ENCODE measurements around the gene MAPT. TPM values are rescaled to one million over a fixed set of nuclear protein-coding genes. Genes with fewer than 3 reads are reported as not detected.
A peak's percentile ranks its signal among the peaks of the same experiment; 100 is the strongest.

MAPT gene
- total and polyA plus RNA-seq, 2 of the 13 experiments (the other 11 are each of a cell fraction or from before 2014, with no cell fraction given): 2.1 to 2.8 TPM

DNA sequence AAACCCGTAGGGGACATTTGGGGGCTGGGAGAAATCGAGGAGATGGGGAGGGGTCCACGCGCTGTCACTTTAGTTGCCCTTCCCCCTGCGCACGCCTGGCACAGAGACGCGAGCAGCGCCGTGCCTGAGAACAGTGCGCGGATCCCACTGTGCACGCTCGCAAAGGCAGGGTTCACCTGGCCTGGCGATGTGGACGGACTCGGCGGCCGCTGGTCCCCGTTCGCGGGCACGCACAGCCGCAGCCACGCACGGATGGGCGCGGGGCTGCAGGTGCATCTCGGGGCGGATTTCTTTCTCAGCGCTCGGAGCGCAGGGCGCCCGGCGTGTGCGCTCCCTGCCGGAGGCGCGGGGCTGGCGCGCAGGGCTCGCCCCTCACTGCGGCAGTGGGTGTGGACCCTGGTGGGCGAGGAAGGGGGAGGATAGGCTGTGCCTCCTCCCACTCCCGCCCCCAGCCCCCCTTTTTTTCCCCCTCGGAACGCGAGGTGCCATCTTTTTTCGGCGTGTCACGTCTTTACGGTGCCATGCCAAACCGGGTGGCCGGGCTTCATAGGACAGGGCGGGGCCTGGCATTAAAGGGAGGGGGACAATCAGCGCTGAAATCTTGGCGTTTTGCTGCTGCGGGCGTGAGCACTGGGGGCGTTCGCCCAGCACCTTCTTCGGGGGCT, 1.1 kb downstream of the MAPT start (continued):
- TF ChIP-seq MAZ (IDR thresholded peaks at IDR 0.05; ENCODE audit: borderline replicate concordance, low read depth, low read length): no peak
- TF ChIP-seq MAZ (CRISPR knock-in tag; IDR thresholded peaks at IDR 0.05; ENCODE audit: low read depth): peak; percentile 56; the same call in 1 of the 2 replicates
- TF ChIP-seq MTF2 (CRISPR knock-in tag; IDR thresholded peaks at IDR 0.05; ENCODE audit: borderline replicate concordance): peak; percentile 82
- peak; percentile 9 for TF ChIP-seq YY1 (IDR thresholded peaks at IDR 0.05; ENCODE audit: insufficient read depth, insufficient replicate concordance, low read depth, low read length)
- TF ChIP-seq, protein P1, sequence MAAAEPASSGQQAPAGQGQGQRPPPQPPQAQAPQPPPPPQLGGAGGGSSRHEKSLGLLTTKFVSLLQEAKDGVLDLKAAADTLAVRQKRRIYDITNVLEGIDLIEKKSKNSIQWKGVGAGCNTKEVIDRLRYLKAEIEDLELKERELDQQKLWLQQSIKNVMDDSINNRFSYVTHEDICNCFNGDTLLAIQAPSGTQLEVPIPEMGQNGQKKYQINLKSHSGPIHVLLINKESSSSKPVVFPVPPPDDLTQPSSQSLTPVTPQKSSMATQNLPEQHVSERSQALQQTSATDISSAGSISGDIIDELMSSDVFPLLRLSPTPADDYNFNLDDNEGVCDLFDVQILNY (CRISPR knock-in tag; conservative IDR thresholded peaks at IDR 0.05): 0 out of 2 replicates have a peak, but pooled peaks have one; percentile 45
- TF ChIP-seq KLF11 (CRISPR knock-in tag; IDR thresholded peaks at IDR 0.05): no peak
- peak; percentile 27; the same call in 1 of the 2 replicates for TF ChIP-seq YEATS4 (CRISPR knock-in tag; IDR thresholded peaks at IDR 0.05; ENCODE audit: borderline replicate concordance)
- peak; percentile 82 for TF ChIP-seq HNRNPK (IDR thresholded peaks at IDR 0.05; ENCODE audit: low read depth, low read length, poor library complexity, severe bottlenecking)
- TF ChIP-seq KDM2A (CRISPR knock-in tag; IDR thresholded peaks at IDR 0.05; ENCODE audit: borderline replicate concordance, low read depth): peak; percentile 65
- 0 out of 2 replicates have a peak, but pooled peaks have one; percentile 39 for TF ChIP-seq ZNF441 (CRISPR knock-in tag; IDR thresholded peaks at IDR 0.05; ENCODE audit: borderline replicate concordance)
- TF ChIP-seq, protein P2, sequence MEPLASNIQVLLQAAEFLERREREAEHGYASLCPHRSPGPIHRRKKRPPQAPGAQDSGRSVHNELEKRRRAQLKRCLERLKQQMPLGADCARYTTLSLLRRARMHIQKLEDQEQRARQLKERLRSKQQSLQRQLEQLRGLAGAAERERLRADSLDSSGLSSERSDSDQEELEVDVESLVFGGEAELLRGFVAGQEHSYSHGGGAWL (CRISPR knock-in tag; IDR thresholded peaks at IDR 0.05): peak; percentile 26; the same call in 1 of the 2 replicates
- TF ChIP-seq YEATS2 (CRISPR knock-in tag; IDR thresholded peaks at IDR 0.05; ENCODE audit: borderline replicate concordance): no peak
- TF ChIP-seq ZNF768 (CRISPR knock-in tag; IDR thresholded peaks at IDR 0.05): peak; percentile 89
- TF ChIP-seq CBX5 (CRISPR knock-in tag; IDR thresholded peaks at IDR 0.05; ENCODE audit: borderline replicate concordance): peak; percentile 24; the same call in 1 of the 2 replicates
- TF ChIP-seq, protein P3, sequence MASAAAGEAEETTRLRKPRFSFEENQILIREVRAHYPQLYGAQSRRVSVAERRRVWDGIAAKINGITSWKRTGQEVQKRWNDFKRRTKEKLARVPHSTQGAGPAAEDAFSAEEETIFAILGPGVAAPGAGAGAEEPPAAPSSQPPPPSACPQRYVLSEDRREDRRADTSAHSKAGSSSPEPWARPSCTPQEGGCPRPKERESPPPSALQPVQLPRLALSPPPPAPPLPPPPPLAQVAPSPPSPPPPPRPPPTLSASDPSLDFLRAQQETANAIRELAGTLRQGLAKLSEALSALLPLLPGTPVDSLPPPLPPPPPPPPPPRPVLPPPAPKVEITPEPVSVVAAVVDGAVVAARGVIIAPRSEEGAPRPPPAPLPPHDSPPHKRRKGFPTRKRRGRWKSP (CRISPR knock-in tag; IDR thresholded peaks at IDR 0.05): peak; percentile 98
- TF ChIP-seq ZFP82 (CRISPR knock-in tag; IDR thresholded peaks at IDR 0.05; ENCODE audit: borderline replicate concordance): no peak
- 0 out of 2 replicates have a peak, but pooled peaks have one; percentile 39 for TF ChIP-seq HOXA3 (CRISPR knock-in tag; IDR thresholded peaks at IDR 0.05)
- 0 out of 2 replicates have a peak, but pooled peaks have one; percentile 25 for TF ChIP-seq ZFY (CRISPR knock-in tag; IDR thresholded peaks at IDR 0.05)
- TF ChIP-seq, protein P4, sequence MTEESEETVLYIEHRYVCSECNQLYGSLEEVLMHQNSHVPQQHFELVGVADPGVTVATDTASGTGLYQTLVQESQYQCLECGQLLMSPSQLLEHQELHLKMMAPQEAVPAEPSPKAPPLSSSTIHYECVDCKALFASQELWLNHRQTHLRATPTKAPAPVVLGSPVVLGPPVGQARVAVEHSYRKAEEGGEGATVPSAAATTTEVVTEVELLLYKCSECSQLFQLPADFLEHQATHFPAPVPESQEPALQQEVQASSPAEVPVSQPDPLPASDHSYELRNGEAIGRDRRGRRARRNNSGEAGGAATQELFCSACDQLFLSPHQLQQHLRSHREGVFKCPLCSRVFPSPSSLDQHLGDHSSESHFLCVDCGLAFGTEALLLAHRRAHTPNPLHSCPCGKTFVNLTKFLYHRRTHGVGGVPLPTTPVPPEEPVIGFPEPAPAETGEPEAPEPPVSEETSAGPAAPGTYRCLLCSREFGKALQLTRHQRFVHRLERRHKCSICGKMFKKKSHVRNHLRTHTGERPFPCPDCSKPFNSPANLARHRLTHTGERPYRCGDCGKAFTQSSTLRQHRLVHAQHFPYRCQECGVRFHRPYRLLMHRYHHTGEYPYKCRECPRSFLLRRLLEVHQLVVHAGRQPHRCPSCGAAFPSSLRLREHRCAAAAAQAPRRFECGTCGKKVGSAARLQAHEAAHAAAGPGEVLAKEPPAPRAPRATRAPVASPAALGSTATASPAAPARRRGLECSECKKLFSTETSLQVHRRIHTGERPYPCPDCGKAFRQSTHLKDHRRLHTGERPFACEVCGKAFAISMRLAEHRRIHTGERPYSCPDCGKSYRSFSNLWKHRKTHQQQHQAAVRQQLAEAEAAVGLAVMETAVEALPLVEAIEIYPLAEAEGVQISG (CRISPR knock-in tag; IDR thresholded peaks at IDR 0.05): peak; percentile 27; the same call in 1 of the 2 replicates

Data from HepG2 (cell line).